Transverse colon (tissue), 3 donors: ENCODE data around the gene SLC29A3.

Experiments
- EP300 ChIP-seq: sonication (generic); formaldehyde crosslinking; IDR thresholded peaks from one replicate; pipeline ENCODE4 v1.6.1; 2017; ENCODE audit warnings: antibody characterized with exemption, low read depth
- POLR2A ChIP-seq: fragments of 450-650 bp; IDR thresholded peaks from one replicate; pipeline ENCODE4 v1.6.1; 2016; ENCODE audit warnings: antibody characterized with exemption, mild to moderate bottlenecking, moderate library complexity
- TF ChIP-seq, protein P1 (sequence below), 5 experiments: fragments of 200-600 bp in 3 of 5; fragments of 450-650 bp in 2 of 5; sonication (generic) in 3 of 5; IDR thresholded peaks; 1 replicate in 2 of 5; 2 replicates in 3 of 5; pipeline ENCODE4 v1.5.1; 2016 to 2017; ENCODE audit warnings: antibody characterized with exemption in 5 of 5, inconsistent platforms in 3 of 5, mild to moderate bottlenecking in 2 of 5, moderate library complexity in 1 of 5

DNA sequence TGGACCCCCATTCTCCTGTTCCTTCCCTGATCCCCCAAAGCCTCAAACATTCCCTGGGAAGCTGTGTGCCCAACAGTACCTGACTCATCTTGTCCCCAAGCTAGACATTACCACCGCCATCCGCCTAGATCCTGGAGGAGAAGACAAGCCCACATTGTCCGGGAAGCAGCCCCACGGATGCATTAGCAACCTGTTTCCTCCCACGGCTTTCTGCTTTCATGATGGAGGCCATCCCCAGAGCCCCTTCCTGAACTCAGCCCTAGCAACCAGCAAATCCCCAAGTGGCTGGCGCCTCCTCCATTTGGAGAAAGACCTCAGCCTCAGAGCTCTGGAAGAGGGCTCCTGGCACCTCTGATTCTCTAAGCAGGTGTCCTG is 2.3 kb upstream of the SLC29A3 start:
- TF ChIP-seq EP300, result no peak
- TF ChIP-seq, protein P1, sequence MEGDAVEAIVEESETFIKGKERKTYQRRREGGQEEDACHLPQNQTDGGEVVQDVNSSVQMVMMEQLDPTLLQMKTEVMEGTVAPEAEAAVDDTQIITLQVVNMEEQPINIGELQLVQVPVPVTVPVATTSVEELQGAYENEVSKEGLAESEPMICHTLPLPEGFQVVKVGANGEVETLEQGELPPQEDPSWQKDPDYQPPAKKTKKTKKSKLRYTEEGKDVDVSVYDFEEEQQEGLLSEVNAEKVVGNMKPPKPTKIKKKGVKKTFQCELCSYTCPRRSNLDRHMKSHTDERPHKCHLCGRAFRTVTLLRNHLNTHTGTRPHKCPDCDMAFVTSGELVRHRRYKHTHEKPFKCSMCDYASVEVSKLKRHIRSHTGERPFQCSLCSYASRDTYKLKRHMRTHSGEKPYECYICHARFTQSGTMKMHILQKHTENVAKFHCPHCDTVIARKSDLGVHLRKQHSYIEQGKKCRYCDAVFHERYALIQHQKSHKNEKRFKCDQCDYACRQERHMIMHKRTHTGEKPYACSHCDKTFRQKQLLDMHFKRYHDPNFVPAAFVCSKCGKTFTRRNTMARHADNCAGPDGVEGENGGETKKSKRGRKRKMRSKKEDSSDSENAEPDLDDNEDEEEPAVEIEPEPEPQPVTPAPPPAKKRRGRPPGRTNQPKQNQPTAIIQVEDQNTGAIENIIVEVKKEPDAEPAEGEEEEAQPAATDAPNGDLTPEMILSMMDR (IDR thresholded peaks at IDR 0.05), result no peak
- no peak for TF ChIP-seq POLR2A
